HG02678 (cell line): Measurements from ENCODE around the gene TMBIM4.

Source experiments
- ATAC-seq: cut with Tn5 transposase; IDR thresholded peaks from one replicate; pipeline ENCODE4 v1.9.1; 2021; ENCODE audit warnings: mild to moderate bottlenecking, moderate library complexity; ENCODE audit not compliant: unreplicated experiment

Gene TMBIM4

DNA sequence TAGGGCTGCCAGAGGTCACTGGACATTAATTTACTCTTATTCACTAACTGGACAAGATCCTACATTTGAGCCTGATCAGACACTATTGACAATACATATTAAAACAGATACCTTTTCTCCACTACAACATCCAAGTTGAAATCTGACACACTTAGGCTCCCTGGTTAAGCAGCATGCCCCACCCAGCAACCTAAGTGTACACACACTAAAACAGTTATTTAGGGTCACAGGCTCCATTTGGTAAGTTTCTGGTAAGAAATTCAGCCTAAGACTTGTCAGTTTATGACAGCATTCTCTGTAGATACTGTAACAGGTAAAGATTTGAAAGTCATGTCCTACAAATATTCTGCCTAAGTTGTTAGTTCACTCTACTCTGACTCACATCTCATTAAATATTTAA, 27.0 kb downstream of the TMBIM4 start:
- no peak for ATAC-seq

DNA sequence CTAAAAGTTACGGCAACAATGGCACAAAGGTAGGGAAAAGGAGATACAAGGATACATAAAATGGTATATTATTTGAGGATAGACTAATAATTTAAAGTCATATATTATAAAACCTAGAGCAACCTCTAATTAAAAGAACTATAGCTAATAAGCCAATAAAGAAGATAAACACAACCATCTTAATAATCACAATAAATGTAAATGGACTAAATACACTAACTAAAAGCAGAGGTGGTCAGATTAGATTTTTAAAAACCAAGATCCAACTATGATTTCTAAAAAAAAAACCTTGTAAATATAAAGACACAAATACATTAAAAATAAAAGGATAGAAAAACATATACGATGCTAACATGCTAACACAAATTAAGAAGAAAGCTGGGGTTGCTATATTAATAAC, 28.5 kb downstream of the TMBIM4 start:
- no peak for ATAC-seq

DNA sequence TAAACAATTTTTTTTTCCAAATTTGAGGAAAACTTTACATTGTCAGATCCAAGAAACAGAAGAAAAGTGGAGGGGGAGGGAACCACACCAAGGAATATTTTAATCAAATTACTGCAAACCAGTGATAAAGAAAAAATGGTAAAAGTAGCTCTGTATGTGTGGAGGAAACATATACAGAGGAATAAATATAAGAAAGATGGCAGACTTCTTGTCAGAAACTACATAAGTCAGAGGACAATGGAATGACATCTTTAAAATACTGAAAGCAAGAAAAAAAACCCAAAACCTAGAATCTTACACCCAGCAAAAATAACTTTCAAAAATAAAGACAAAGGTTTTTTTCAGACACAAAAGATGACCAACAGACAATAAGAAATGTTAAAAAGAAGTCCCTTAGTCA, 29.1 kb downstream of the TMBIM4 start:
- no peak for ATAC-seq

DNA sequence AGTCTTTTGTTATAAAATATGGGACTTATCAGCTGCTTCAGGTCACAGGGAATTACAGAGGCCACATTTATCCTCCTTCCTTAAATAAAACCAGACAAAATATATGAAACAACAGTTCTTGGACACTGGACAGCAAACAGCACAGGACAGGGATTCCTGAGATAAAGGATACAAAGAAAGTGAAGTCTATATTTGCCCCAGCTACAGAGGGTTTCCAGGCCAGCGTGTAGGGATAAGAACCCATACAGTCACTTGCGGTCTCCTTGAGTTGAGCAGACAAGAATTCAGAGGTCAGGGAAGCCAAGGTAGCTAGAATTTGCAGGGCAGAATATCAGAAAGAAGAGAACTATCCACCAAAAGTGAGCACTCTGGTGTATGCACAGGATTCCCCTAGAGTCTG, 30.5 kb downstream of the TMBIM4 start:
- no peak for ATAC-seq

DNA sequence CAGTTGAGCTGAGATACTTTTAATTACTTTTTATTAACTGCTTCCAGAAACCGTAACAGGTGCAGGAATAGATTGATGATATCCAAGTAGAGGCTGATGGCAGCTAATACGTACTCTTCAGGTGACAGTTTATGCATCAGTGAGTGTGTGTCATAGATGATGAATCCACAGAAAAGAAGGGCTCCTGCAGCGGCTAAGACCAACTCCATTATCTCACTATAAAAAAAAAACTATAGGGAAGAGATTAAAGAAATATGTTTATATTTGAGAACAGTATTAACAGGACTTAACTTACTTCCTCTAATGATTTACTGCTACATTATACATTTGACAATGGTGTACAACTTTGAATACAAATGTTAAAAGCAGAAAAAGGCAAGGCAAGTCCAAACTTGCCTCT, 31.9 kb downstream of the TMBIM4 start:
- no peak for ATAC-seq

DNA sequence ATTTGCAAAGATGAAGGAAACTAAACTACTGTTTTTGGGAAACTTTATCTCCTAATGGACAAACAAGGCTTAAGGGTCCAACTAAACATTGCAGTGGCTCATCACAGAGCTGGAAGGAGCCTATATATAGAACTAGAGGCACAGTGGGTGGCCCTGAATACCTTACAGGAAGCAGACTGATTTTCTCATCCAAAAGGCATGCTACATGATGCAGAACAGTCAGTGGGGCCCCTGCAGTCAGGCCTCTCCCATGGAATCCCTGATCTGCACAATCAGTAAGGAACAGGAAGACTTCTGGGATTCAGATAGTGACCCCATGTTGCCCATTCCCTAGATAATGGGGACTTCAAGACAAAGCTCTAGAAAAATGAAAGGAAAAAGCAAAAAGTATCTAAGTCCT, 37.4 kb downstream of the TMBIM4 start:
- no peak for ATAC-seq

DNA sequence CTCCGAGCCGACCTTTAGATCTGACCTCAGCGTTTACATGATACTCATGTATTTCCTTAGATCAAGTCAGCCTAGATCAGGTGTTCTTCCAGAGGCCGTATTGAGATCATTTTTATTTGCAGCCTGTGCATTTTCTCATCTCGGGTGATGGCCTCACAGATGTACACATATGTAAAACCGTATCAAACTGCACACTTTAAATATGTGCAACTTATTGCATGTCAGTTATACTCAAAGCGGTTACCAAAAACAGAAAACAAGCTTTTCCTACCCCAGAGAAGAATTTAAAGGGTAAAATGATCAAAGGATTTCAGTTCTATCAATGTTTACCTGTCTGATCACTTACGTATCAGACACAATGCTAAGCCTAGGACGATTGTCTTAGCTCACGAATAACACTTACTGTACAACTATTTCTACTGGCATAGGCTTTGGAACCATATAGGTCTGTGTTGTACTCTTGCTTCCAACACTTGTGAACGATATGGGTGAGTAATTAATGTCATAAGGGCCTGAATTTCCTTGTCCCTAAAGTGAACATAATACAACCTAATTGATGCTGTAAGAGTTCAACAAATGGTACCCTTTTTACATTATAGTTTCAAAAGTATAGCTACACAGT, 38.6 kb downstream of the TMBIM4 start:
- no peak for ATAC-seq

DNA sequence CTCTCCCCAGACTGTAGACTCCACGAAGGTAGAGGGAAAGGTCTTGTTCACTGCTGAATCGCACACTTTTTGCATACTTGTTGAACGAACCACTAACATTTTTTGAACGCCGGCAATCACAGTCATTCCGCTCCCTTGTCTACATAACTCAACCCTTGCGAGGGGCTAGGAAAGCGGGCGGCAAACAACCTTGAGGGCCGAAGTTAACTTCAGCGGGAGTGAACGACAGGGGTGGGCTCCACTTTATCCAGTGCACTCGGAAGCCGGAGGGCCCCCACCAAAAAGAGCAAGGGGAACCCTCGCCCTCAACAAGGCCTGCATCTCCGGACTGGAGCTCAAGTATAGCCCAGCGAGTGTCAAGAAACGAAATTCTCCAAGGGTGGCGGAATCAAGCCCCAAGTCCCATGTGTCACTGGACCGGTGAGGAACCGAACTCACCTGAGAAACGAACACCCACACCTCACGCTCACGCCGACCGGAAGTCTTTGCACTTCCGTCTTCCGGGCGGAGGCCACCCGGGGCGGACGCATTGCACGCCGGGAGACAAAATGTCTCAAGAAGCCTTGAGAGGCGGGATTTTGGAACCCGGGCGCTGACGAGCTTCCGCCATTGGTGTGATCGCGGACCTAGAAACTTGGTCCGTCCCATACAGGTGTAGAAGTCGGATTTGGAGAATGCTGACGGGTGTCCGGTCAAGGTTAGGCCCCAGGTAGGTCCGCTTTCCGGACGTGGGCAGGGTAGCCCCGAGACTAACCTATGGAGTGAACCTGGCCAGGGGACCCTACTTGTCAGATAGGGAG, 39.3 kb downstream of the TMBIM4 start, which contains the start of gene LLPH:
LLPH (minus strand) TSS at position 484 of the 800 bp plus-strand sequence. CDS start 1,644 bp downstream, outside the sequence.
- peak; percentile 98 for ATAC-seq

DNA sequence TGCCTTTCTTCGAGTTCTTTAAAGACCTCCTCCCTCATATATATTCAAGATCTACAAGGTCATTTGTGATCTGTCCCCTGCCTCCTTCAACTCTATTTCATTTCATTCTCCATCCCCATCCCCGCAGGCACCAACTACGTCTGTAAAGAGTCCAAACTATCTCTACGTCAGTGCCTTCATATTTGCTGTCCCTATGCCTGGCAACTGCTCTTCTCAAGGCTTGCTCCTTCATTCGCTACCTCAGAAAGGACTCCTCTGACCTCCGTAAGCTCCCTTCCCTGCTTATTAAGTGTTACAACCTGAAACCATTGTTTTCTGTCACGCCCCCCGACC, 39.9 kb downstream of the TMBIM4 start:
- ATAC-seq, result no peak

DNA sequence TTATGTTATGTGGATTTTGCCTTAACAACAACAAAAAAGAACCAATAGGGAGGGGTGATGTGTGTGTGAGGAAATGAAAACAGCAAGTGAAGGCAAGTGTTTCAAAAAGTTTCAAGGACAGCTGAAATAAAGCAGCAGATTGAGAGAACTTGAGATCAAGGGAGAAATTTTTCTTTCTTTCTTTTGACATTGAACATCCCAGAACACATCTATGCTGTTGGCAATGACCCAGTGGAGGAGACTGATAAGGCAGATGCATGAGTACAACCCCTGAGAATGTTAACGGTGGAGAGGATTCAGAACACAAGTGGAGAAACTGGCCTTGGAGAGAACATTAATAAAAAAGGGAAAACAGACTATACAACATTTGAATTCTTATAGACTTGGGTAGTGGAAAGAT, 42.1 kb downstream of the TMBIM4 start:
- ATAC-seq, result no peak

DNA sequence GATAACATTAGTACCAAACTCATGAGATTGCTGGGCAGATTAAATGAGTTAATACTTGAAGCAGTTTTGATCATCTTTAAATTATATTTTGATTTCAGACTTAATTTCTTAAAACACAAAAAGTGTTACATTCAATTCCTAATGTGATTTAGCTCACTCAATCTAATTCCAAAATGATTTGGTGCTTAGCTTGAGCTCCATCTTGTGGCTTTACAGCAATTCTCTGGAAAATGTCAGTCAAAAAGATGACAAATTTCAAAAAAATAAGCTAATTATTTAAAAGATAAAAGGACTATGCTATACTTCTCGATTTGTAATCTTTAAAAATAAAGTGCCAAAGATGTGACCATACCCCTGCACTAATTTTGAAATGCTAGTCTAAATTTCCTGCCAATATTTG, 49.3 kb downstream of the TMBIM4 start:
- no peak for ATAC-seq

DNA sequence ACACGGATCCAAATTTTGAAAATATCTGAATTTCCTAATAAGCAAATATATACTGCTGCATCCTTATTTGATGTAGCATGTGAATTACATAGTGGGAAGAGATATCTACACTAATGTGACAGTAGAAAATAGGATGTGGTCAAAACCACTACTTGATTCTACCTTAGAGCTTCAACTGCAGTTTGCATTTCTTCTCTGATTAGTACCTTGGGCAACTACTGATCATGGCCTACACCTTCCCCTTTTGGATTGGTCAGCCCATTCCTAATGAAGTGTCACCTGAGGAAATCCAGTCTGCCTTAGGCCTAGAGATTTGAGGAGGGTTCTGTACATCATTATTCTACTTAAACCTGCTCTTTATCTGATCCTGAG, 49.9 kb downstream of the TMBIM4 start:
- peak; percentile 52 for ATAC-seq

DNA sequence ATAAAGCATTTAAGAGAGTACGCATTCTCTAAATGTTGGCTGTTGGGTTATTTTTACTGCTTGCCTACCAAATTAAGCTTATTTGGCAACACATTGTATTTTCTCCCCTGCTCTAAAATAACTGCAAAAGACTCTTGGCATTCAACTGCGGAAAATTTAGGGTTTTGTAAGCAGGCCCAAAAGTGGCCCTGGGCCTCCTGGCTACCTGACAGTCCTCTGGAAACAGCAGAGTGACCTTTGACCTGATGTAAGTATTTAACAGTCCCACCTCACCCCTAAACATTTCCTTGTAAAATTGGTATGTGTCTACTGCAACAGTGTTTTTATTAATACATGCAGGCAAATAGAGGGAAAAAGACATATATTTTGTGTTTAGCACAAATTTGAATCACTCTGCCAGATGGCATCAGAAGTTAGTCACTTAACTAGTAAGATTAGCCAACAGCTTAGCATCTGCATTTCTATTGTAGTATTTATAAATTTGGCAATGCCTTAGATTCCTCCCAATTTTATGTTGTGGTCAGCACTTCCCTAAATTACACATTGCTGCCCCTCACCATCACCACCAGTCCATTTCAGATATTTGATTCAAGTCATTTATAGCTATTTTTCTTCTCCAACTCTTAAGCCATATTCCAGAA, 50.4 kb downstream of the TMBIM4 start:
- no peak for ATAC-seq

DNA sequence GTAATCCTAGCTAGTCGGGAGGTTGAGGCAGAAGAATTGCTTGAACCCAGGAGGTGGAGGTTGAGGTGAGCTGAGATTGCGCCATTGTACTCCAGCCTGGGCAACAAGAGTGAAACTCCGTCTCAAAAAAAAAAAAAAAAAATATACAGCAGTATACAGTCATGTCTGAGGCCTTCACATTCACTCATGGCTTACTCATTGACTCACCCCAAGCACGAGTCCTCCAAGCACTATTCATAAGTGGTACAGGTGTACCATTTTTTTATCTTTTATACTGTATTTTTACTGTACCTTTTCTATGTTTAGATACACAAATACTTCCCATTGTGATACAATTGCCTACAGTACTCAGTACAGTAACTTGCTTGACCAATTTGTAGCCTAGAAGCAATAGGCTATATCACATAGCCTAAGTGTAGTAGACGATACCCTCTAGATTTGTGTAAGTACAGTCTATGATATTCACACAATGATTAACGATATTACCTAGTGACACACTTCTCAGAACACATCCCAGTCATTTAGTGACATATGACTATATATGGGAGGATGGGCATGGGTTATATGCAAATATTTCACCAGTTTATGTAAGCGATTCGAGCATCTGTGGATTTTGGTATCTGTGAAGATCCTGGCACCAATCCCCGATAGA, 51.4 kb downstream of the TMBIM4 start:
- no peak for ATAC-seq

DNA sequence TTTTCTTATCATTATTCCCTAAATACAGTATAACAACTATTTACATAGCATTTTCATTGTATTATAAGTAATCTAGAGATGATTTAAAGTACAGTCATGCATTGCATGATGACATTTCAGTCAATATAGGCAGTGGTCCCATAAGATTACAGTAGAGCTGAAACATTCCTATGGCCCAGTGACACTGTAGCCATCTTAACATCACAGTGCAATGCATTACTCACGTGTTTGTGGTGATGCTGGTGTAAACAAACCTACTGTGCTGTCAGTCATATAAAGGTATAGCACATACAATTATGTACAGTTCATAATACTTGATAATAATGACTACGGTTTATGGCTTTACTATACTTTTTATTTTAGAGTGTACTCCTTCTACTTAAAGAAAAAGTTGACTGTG, 52.6 kb downstream of the TMBIM4 start:
- no peak for ATAC-seq

DNA sequence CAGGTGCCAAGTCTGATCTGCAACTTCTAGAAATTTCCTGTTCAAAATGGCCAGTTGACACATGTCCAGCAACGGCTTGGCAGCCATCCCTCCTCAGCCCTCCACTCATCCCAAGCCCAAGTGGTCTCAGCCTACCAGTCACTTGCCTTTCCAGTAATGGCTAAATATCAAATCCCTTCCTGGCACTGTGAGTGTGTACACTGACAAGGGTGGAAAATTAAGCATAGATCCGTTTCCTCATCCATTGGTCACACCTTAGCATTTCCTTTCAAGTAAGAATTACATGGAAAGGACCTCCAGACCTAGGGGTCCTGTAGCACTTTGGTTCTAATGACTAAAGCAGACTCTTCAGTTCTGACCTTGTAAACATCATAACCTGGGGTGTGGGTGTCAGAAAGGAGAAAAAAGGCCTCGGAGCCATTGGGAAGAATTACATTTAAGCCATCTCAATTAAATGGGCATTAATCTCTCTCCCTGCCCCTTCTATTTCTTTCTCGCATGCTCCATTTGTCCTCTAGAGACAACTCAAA, 54.7 kb downstream of the TMBIM4 start:
- ATAC-seq, result no peak

DNA sequence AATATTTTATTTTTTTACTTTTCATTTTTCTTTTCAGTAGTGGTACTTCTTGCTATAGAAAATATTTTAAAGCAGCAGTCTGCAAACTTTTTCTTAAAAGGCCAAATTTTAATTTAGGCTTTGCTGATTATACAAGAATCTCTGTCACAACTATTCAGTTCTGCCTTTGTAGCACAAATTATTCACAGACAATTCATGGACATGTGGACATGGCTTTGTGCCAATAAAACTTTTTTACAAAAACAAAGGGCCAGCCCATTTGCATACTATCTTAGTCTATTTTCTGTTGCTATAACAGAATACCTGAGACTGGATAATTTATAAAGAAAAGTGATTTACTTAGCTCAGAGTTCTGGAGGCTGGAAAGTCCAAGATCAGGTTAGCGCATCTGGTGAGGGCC, 56.3 kb downstream of the TMBIM4 start:
- ATAC-seq, result no peak

DNA sequence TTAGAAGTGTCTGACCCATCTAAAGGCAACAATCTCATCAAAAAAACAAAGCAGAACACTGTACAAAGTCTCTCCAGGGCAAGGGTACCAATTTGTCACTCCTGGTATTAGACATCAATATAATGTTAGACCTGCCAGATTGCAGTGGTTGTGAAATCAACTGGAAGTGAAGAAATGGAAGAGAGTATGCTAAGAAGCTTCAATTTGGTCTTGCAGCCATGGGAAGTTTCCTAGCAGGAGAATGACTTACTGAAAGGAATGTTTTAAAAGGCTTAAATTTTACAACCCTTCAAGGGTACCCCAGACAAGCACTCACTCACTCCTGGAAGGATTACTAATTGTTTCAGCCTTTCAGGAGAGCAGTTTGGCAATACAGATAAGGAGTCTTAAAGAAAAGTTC, 58.2 kb downstream of the TMBIM4 start:
- no peak for ATAC-seq

DNA sequence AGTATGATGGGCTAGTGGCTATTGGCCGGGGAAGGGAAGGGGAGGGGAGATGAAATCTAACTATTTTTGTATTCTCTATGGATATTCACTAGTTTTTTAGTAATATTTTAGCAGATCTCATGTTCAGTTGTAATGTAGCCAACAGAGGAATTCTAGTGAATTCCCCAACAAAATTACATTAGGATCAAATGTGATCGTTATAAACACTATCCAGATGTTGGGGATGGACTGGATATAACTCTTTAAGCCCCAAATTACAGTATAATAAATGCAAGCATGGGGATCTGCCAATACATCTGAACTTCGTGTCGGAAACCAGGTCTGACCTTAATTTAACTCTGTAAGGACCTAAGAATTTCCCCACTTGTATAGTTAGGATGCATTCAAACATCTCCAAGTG, 60.7 kb downstream of the TMBIM4 start:
- no peak for ATAC-seq

DNA sequence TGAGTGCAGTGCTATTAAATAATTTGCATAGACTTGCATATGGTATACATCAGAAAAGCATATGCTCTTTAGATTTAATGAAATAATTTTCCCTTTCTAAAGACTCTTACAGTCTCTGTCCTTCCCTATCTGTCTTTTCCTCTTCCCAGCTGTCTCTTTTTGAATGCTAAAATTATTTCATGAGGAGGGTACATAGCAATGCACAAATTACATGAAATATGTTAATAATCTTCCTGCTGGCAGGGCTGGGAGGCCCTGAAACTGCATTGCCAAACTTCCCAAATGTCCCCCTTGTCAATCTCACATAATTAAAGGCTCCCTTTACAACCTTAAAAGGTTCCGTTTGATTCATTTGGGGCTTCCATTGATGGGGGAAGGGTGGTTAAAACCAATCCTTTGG, 61.4 kb downstream of the TMBIM4 start:
- ATAC-seq, result no peak

DNA sequence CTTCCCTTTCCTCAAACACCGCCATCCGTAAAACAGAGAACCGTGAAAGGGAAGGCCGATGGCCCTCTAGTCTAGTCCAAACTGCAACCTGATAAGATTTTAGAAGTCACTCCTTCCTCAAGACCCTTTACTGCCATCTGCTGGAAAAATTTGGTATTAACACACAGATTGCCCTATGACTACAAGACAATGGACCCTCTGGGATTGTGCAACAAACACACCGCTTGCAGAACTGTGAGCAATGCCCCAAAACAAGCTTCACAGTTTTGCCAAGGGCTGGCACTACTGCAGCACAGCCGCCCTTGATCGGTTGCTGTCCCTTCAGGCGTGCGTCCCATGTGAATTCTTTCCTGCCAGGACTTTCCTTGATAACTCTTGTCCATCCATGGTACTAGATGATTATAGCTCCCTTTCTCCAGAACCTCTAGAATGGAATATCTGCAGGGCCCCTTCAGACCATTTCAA, 62.3 kb downstream of the TMBIM4 start:
- peak; percentile 95 for ATAC-seq
